ENCODE results near the gene FGGY. TPM values are rescaled to one million over a fixed set of nuclear protein-coding genes. Genes with fewer than 3 reads are reported as not detected.

Gene FGGY
- total RNA-seq, 2 donors from 2014 or later: 6.7 to 8.5 TPM

- Mint-ChIP-seq H3K4me3 (no peak overlapping the region), H3K4me1 (no peaks in the 10 kb centered on the region), H3K27ac (no peak overlapping the region), H3K36me3 (ENCODE audit: low read depth) (peaks cover 2% of the 10 kb centered on the region), H3K27me3 (no peaks in the 10 kb centered on the region)
- ATAC-seq (no peak), DNase-seq (no peak)
- H3K9me3 ChIP-seq (ENCODE audit: control insufficient read depth, low read length, poor library complexity, severe bottlenecking): no peaks in the 10 kb centered on the region
These were observed 116.4 kb downstream of the FGGY start for GRCh38 chr1:59413327-59413720.

- no peaks in the 10 kb centered on the region for H3K4me1 Mint-ChIP-seq
- H3K27me3 Mint-ChIP-seq: no peaks in the 10 kb centered on the region
- peaks cover 3% of the 10 kb centered on the region for H3K36me3 Mint-ChIP-seq (ENCODE audit: low read depth)
- DNase-seq: no peak
- no peak for ATAC-seq
- no peaks in the 10 kb centered on the region for H3K9me3 ChIP-seq (ENCODE audit: control insufficient read depth, low read length, poor library complexity, severe bottlenecking)
- H3K27ac Mint-ChIP-seq: peak overlapping the region; percentile 54
- no peak overlapping the region for H3K4me3 Mint-ChIP-seq
These were observed 117.7 kb downstream of the FGGY start for GRCh38 chr1:59414406-59415133.

GRCh38 chr1:59415286-59415850 is 118.5 kb downstream of the FGGY start:
- H3K27me3 Mint-ChIP-seq: no peaks in the 10 kb centered on the region
- H3K4me3 Mint-ChIP-seq: no peak overlapping the region
- peaks cover 3% of the 10 kb centered on the region for H3K36me3 Mint-ChIP-seq (ENCODE audit: low read depth)
- no peaks in the 10 kb centered on the region for H3K4me1 Mint-ChIP-seq
- no peaks in the 10 kb centered on the region for H3K9me3 ChIP-seq (ENCODE audit: control insufficient read depth, low read length, poor library complexity, severe bottlenecking)
- ATAC-seq (no peak), DNase-seq (no peak)
- H3K27ac Mint-ChIP-seq: no peak overlapping the region

- no peaks in the 10 kb centered on the region for H3K4me1 Mint-ChIP-seq
- DNase-seq (no peak), ATAC-seq (no peak)
- H3K9me3 ChIP-seq (ENCODE audit: control insufficient read depth, low read length, poor library complexity, severe bottlenecking): no peaks in the 10 kb centered on the region
- peaks cover 3% of the 10 kb centered on the region for H3K36me3 Mint-ChIP-seq (ENCODE audit: low read depth)
- no peak overlapping the region for H3K27ac Mint-ChIP-seq
- H3K4me3 Mint-ChIP-seq: no peak overlapping the region
- no peaks in the 10 kb centered on the region for H3K27me3 Mint-ChIP-seq
These were observed 119.0 kb downstream of the FGGY start for GRCh38 chr1:59415881-59416280.

- Mint-ChIP-seq H3K27ac (no peak overlapping the region), H3K27me3 (no peaks in the 10 kb centered on the region), H3K4me3 (no peak overlapping the region), H3K36me3 (ENCODE audit: low read depth) (peaks cover 3% of the 10 kb centered on the region), H3K4me1 (no peaks in the 10 kb centered on the region)
- ATAC-seq (no peak), DNase-seq (no peak)
- no peaks in the 10 kb centered on the region for H3K9me3 ChIP-seq (ENCODE audit: control insufficient read depth, low read length, poor library complexity, severe bottlenecking)
These were observed 120.5 kb downstream of the FGGY start for GRCh38 chr1:59417406-59417805.

- no peaks in the 10 kb centered on the region for H3K9me3 ChIP-seq (ENCODE audit: control insufficient read depth, low read length, poor library complexity, severe bottlenecking)
- no peak overlapping the region for H3K4me3 Mint-ChIP-seq
- ATAC-seq (no peak), DNase-seq (no peak)
- H3K27me3 Mint-ChIP-seq: no peaks in the 10 kb centered on the region
- no peak overlapping the region for H3K27ac Mint-ChIP-seq
- H3K4me1 Mint-ChIP-seq: no peaks in the 10 kb centered on the region
- H3K36me3 Mint-ChIP-seq (ENCODE audit: low read depth): peaks cover 5% of the 10 kb centered on the region
These were observed 121.7 kb downstream of the FGGY start for GRCh38 chr1:59418363-59419144.

GRCh38 chr1:59419361-59420140 is 122.7 kb downstream of the FGGY start:
- no peaks in the 10 kb centered on the region for H3K4me1 Mint-ChIP-seq
- no peaks in the 10 kb centered on the region for H3K9me3 ChIP-seq (ENCODE audit: control insufficient read depth, low read length, poor library complexity, severe bottlenecking)
- peaks cover 8% of the 10 kb centered on the region for H3K36me3 Mint-ChIP-seq (ENCODE audit: low read depth)
- ATAC-seq (no peak), DNase-seq (no peak)
- no peaks in the 10 kb centered on the region for H3K27me3 Mint-ChIP-seq
- H3K4me3 Mint-ChIP-seq: no peak overlapping the region
- H3K27ac Mint-ChIP-seq: no peak overlapping the region

- Mint-ChIP-seq H3K36me3 (ENCODE audit: low read depth) (peaks cover 8% of the 10 kb centered on the region), H3K4me3 (no peak overlapping the region), H3K27ac (no peak overlapping the region), H3K27me3 (no peaks in the 10 kb centered on the region), H3K4me1 (no peaks in the 10 kb centered on the region)
- DNase-seq (no peak), ATAC-seq (no peak)
- H3K9me3 ChIP-seq (ENCODE audit: control insufficient read depth, low read length, poor library complexity, severe bottlenecking): no peaks in the 10 kb centered on the region
These were observed 124.5 kb downstream of the FGGY start for GRCh38 chr1:59421232-59421920.

GRCh38 chr1:59422921-59423575 is 126.2 kb downstream of the FGGY start:
- Mint-ChIP-seq H3K4me1 (no peaks in the 10 kb centered on the region), H3K36me3 (ENCODE audit: low read depth) (peaks cover 8% of the 10 kb centered on the region), H3K27ac (no peak overlapping the region), H3K27me3 (no peaks in the 10 kb centered on the region), H3K4me3 (no peak overlapping the region)
- ATAC-seq: no peak
- no peak for DNase-seq
- H3K9me3 ChIP-seq (ENCODE audit: control insufficient read depth, low read length, poor library complexity, severe bottlenecking): no peaks in the 10 kb centered on the region

GRCh38 chr1:59427155-59427554 is 130.3 kb downstream of the FGGY start:
- no peaks in the 10 kb centered on the region for H3K9me3 ChIP-seq (ENCODE audit: control insufficient read depth, low read length, poor library complexity, severe bottlenecking)
- H3K4me3 Mint-ChIP-seq: no peak overlapping the region
- DNase-seq: no peak
- no peak overlapping the region for H3K27ac Mint-ChIP-seq
- no peak for ATAC-seq
- H3K27me3 Mint-ChIP-seq: no peaks in the 10 kb centered on the region
- H3K36me3 Mint-ChIP-seq (ENCODE audit: low read depth): peaks cover 5% of the 10 kb centered on the region
- H3K4me1 Mint-ChIP-seq: no peaks in the 10 kb centered on the region

- no peaks in the 10 kb centered on the region for H3K9me3 ChIP-seq (ENCODE audit: control insufficient read depth, low read length, poor library complexity, severe bottlenecking)
- H3K27me3 Mint-ChIP-seq: no peaks in the 10 kb centered on the region
- H3K36me3 Mint-ChIP-seq (ENCODE audit: low read depth): peaks cover 5% of the 10 kb centered on the region
- H3K27ac Mint-ChIP-seq: no peak overlapping the region
- DNase-seq: no peak
- H3K4me3 Mint-ChIP-seq: no peak overlapping the region
- ATAC-seq: no peak
- no peaks in the 10 kb centered on the region for H3K4me1 Mint-ChIP-seq
These were observed 130.9 kb downstream of the FGGY start for GRCh38 chr1:59427784-59428183.

GRCh38 chr1:59428828-59429227 is 131.9 kb downstream of the FGGY start:
- H3K9me3 ChIP-seq (ENCODE audit: control insufficient read depth, low read length, poor library complexity, severe bottlenecking): no peaks in the 10 kb centered on the region
- DNase-seq (no peak), ATAC-seq (no peak)
- Mint-ChIP-seq H3K27me3 (no peaks in the 10 kb centered on the region), H3K4me3 (no peak overlapping the region), H3K4me1 (no peaks in the 10 kb centered on the region), H3K27ac (no peak overlapping the region), H3K36me3 (ENCODE audit: low read depth) (peaks cover under 1% of the 10 kb centered on the region)
